SK-N-SH treated with all-trans-retinoic acid at 6 μM for 48 hours (cell line): ENCODE data around the gene AOC2.

ENCODE experiments used
- ARNTL ChIP-seq: fragments of 450-650 bp; formaldehyde crosslinking; IDR thresholded peaks from 2 replicates; pipeline ENCODE4 v1.5.0; 2020; ENCODE audit warnings: low read depth, mild to moderate bottlenecking, moderate library complexity, borderline replicate concordance
- CREB5 ChIP-seq: fragments of 250-450 bp; sonication (Bioruptor Pico); IDR thresholded peaks from 2 replicates; pipeline ENCODE4 v1.5.1; 2020; ENCODE audit warnings: low read depth, mild to moderate bottlenecking, moderate library complexity
- CSDC2 ChIP-seq: fragments of 250-450 bp; sonication (Bioruptor Pico); IDR thresholded peaks from 2 replicates; pipeline ENCODE4 v1.5.0; 2020; ENCODE audit warnings: mild to moderate bottlenecking, moderate library complexity
- CSRNP3 ChIP-seq: fragments of 250-450 bp; sonication (Bioruptor Pico); IDR thresholded peaks from 2 replicates; pipeline ENCODE4 v1.5.1; 2021; ENCODE audit warnings: mild to moderate bottlenecking, moderate library complexity
- PATZ1 ChIP-seq: fragments of 250-450 bp; sonication (Bioruptor Pico); IDR thresholded peaks from 2 replicates; pipeline ENCODE4 v1.8.0; 2020; ENCODE audit warnings: mild to moderate bottlenecking, moderate library complexity, borderline replicate concordance
- PPARA ChIP-seq: fragments of 250-450 bp; sonication (Bioruptor Pico); IDR thresholded peaks from 2 replicates; pipeline ENCODE4 v1.5.0; 2020; ENCODE audit warnings: mild to moderate bottlenecking, borderline replicate concordance
- RARB ChIP-seq: fragments of 250-450 bp; sonication (Bioruptor Pico); IDR thresholded peaks from 2 replicates; pipeline ENCODE4 v1.8.0; 2021; ENCODE audit warnings: mild to moderate bottlenecking, moderate library complexity
- TSHZ2 ChIP-seq: fragments of 250-450 bp; sonication (Bioruptor Pico); IDR thresholded peaks from 2 replicates; pipeline ENCODE4 v1.5.0; 2020; ENCODE audit warnings: mild to moderate bottlenecking, moderate library complexity
- ZC3H10 ChIP-seq: fragments of 250-450 bp; sonication (Bioruptor Pico); IDR thresholded peaks from 2 replicates; pipeline ENCODE4 v1.5.1; 2021; ENCODE audit warnings: mild to moderate bottlenecking, moderate library complexity
- ZFP3 ChIP-seq: fragments of 250-450 bp; sonication (Bioruptor Pico); IDR thresholded peaks from 2 replicates; pipeline ENCODE4 v1.5.0; 2020; ENCODE audit warnings: mild to moderate bottlenecking, moderate library complexity
- ZNF70 ChIP-seq: fragments of 450-650 bp; formaldehyde crosslinking; IDR thresholded peaks from 2 replicates; pipeline ENCODE4 v1.5.0; 2020; ENCODE audit warnings: mild to moderate bottlenecking, moderate library complexity

- TF ChIP-seq ARNTL (CRISPR knock-in tag) (no peak), RARB (CRISPR knock-in tag) (no peak), CREB5 (CRISPR knock-in tag) (no peak), PPARA (CRISPR knock-in tag) (no peak), CSRNP3 (CRISPR knock-in tag) (no peak), PATZ1 (no peak), CSDC2 (no peak), ZC3H10 (CRISPR knock-in tag) (no peak), ZFP3 (CRISPR knock-in tag) (no peak), TSHZ2 (CRISPR knock-in tag) (no peak), ZNF70 (CRISPR knock-in tag) (no peak)
Measured at GRCh38 chr17:42798011-42798382, 46.4 kb upstream of the AOC2 start.
